Astrocyte (in vitro differentiated cells and primary cell): Measurements from ENCODE around the gene PGP.

ENCODE experiments used
- CTCF ChIP-seq: IDR thresholded peaks from 2 replicates; pipeline ENCODE4 v1.5.1; 2011; ENCODE audit warnings: low read depth, mild to moderate bottlenecking, inconsistent platforms, low read length, moderate library complexity; ENCODE audit not compliant: insufficient read depth
- EZH2 ChIP-seq: IDR thresholded peaks from 2 replicates; pipeline ENCODE4 v1.6.1; 2012; ENCODE audit warnings: mild to moderate bottlenecking, low read length, inconsistent platforms; ENCODE audit not compliant: insufficient read depth

GRCh38 chr16:2216330-2216729 lies 1.7 kb upstream of the PGP start:
- no peak for TF ChIP-seq CTCF
- TF ChIP-seq EZH2, result no peak
